ENCODE results near the gene SMYD3.

The SMYD3 gene

GRCh38 chr1:246004301-246004700 is 502.8 kb downstream of the SMYD3 start:
- Histone ChIP-seq H3K27ac (replicated peaks) (no peak overlapping the region), H3K27me3 (ENCODE audit: insufficient read depth, poor library complexity, severe bottlenecking) (no peaks in the 10 kb centered on the region), H3K4me3 (replicated peaks; ENCODE audit: insufficient read depth, low read length) (no peak overlapping the region)
- TF ChIP-seq, protein P1, sequence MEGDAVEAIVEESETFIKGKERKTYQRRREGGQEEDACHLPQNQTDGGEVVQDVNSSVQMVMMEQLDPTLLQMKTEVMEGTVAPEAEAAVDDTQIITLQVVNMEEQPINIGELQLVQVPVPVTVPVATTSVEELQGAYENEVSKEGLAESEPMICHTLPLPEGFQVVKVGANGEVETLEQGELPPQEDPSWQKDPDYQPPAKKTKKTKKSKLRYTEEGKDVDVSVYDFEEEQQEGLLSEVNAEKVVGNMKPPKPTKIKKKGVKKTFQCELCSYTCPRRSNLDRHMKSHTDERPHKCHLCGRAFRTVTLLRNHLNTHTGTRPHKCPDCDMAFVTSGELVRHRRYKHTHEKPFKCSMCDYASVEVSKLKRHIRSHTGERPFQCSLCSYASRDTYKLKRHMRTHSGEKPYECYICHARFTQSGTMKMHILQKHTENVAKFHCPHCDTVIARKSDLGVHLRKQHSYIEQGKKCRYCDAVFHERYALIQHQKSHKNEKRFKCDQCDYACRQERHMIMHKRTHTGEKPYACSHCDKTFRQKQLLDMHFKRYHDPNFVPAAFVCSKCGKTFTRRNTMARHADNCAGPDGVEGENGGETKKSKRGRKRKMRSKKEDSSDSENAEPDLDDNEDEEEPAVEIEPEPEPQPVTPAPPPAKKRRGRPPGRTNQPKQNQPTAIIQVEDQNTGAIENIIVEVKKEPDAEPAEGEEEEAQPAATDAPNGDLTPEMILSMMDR (IDR thresholded peaks at IDR 0.05; ENCODE audit: insufficient read depth, low read length): no peak
- TF ChIP-seq POLR2AphosphoS5 (IDR thresholded peaks at IDR 0.05; ENCODE audit: low read depth) (no peak), GABPA (IDR thresholded peaks at IDR 0.05; ENCODE audit: low read depth) (no peak), SPI1 (IDR thresholded peaks at IDR 0.05; ENCODE audit: borderline replicate concordance, low read depth) (no peak)
- TF ChIP-seq, protein P2, sequence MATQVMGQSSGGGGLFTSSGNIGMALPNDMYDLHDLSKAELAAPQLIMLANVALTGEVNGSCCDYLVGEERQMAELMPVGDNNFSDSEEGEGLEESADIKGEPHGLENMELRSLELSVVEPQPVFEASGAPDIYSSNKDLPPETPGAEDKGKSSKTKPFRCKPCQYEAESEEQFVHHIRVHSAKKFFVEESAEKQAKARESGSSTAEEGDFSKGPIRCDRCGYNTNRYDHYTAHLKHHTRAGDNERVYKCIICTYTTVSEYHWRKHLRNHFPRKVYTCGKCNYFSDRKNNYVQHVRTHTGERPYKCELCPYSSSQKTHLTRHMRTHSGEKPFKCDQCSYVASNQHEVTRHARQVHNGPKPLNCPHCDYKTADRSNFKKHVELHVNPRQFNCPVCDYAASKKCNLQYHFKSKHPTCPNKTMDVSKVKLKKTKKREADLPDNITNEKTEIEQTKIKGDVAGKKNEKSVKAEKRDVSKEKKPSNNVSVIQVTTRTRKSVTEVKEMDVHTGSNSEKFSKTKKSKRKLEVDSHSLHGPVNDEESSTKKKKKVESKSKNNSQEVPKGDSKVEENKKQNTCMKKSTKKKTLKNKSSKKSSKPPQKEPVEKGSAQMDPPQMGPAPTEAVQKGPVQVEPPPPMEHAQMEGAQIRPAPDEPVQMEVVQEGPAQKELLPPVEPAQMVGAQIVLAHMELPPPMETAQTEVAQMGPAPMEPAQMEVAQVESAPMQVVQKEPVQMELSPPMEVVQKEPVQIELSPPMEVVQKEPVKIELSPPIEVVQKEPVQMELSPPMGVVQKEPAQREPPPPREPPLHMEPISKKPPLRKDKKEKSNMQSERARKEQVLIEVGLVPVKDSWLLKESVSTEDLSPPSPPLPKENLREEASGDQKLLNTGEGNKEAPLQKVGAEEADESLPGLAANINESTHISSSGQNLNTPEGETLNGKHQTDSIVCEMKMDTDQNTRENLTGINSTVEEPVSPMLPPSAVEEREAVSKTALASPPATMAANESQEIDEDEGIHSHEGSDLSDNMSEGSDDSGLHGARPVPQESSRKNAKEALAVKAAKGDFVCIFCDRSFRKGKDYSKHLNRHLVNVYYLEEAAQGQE (IDR thresholded peaks at IDR 0.05; ENCODE audit: insufficient replicate concordance, low read depth): no peak
- no peak for DNase-seq (ENCODE audit: low read depth in 1 of 2, low spot score in 1 of 2)

DNA sequence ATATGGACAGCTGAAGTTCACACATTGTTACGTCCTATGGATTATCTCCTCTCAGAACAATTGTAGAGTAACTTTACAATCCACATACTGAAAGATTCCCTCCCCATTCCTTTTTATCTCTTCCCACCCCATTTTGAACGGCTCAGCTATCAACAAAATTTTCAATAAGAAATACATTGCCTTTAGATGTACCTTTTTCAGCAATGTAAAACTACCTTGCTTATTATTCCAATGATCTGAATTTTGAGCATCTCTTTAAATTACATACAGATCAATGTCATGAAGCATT is 503.7 kb downstream of the SMYD3 start:
- TF ChIP-seq, protein P2 (IDR thresholded peaks at IDR 0.05; ENCODE audit: insufficient replicate concordance, low read depth): no peak
- TF ChIP-seq GABPA (IDR thresholded peaks at IDR 0.05; ENCODE audit: low read depth) (no peak), SPI1 (IDR thresholded peaks at IDR 0.05; ENCODE audit: borderline replicate concordance, low read depth) (no peak), POLR2AphosphoS5 (IDR thresholded peaks at IDR 0.05; ENCODE audit: low read depth) (no peak)
- TF ChIP-seq, protein P1 (IDR thresholded peaks at IDR 0.05; ENCODE audit: insufficient read depth, low read length): no peak
- H3K4me3 ChIP-seq (replicated peaks; ENCODE audit: insufficient read depth, low read length): no peak overlapping the region
- no peaks in the 10 kb centered on the region for H3K27me3 ChIP-seq (ENCODE audit: insufficient read depth, poor library complexity, severe bottlenecking)
- no peak for DNase-seq (ENCODE audit: low read depth in 1 of 2, low spot score in 1 of 2)
- H3K27ac ChIP-seq (replicated peaks): no peak overlapping the region

DNA sequence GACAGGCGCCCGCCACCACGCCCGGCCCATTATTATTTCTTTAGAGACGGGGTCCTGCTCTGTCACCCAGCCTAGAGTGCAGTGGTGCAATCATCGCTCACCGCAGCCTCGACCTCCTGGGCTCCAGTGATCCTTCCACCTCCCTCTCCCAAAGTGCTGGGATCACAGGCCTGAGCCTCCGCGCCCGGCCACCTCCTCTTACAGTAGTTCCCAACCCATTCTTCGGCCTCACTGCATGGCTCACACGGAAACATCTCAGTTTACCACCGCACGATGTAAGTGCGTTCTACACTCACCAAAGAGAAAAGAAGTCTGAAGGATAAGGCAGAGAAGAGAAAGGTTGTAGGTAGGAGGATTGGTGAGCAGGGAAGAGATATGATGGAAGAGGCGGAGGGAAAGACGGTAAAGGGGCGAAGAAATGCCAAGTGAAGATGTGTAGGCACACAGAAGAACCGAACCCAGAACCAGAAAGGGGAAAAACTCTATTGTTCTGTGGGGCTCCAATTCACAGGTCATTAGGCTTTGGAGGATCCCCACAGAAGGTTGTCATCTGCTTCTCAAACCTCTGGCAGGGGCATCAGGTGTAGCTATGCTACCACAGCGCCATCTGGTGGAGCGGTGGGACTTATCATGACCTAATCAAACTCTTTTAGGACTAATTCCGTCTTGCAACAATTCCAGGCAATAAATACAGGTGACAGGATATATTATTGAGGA is 504.2 kb downstream of the SMYD3 start:
- DNase-seq (ENCODE audit: low read depth in 1 of 2, low spot score in 1 of 2): peak; percentile 30 to 76
- Histone ChIP-seq H3K27ac (replicated peaks) (no peak overlapping the region), H3K27me3 (ENCODE audit: insufficient read depth, poor library complexity, severe bottlenecking) (no peaks in the 10 kb centered on the region), H3K4me3 (replicated peaks; ENCODE audit: insufficient read depth, low read length) (no peak overlapping the region)
- TF ChIP-seq GABPA (IDR thresholded peaks at IDR 0.05; ENCODE audit: low read depth): no peak
- TF ChIP-seq POLR2AphosphoS5 (IDR thresholded peaks at IDR 0.05; ENCODE audit: low read depth): no peak
- TF ChIP-seq, protein P2 (IDR thresholded peaks at IDR 0.05; ENCODE audit: insufficient replicate concordance, low read depth): no peak
- TF ChIP-seq, protein P1 (IDR thresholded peaks at IDR 0.05; ENCODE audit: insufficient read depth, low read length): peak; percentile 60
- TF ChIP-seq SPI1 (IDR thresholded peaks at IDR 0.05; ENCODE audit: borderline replicate concordance, low read depth): no peak
